NCI-H1694 (cell line): ENCODE data around the gene TMEM187.
"Not testable (repeated sequence)": the region's sequence is repeated elsewhere in the genome, so short reads cannot be mapped to it uniquely, and the experiment has no call there.

Experiments used
- DNase-seq: peaks from one replicate; lab custom pipeline; 2025; lab: John Stamatoyannopoulos, UW

Gene TMEM187

GRCh38 chrX:153971450-153972367, 845 bp upstream of the TMEM187 start, which contains the start of gene HCFC1:
Gene HCFC1, minus strand, starts transcription at chrX:153971818. Its CDS starts 978 bp downstream, at chrX:153970840.
- peak; percentile 91 for DNase-seq

- DNase-seq, result no peak
These were observed 811 bp downstream of the TMEM187 start for GRCh38 chrX:153973127-153974002.

GRCh38 chrX:153974003-153974725, 1.6 kb downstream of the TMEM187 start:
- DNase-seq, result no peak

- no peak for DNase-seq
These were observed 2.3 kb downstream of the TMEM187 start for GRCh38 chrX:153974726-153975286.

GRCh38 chrX:153980394-153980793, 7.8 kb downstream of the TMEM187 start:
- DNase-seq, result not testable (repeated sequence)

GRCh38 chrX:153981231-153981630, 8.7 kb downstream of the TMEM187 start:
- no peak for DNase-seq

- DNase-seq, result no peak
These were observed 9.4 kb downstream of the TMEM187 start for GRCh38 chrX:153981771-153982533.

- no peak for DNase-seq
These were observed 10.8 kb downstream of the TMEM187 start for GRCh38 chrX:153983321-153983801.

GRCh38 chrX:153984351-153985178, 12.0 kb downstream of the TMEM187 start:
- no peak for DNase-seq

GRCh38 chrX:153988493-153988892, 15.9 kb downstream of the TMEM187 start:
- DNase-seq, result no peak

GRCh38 chrX:153989973-153990655, 17.6 kb downstream of the TMEM187 start:
- no peak for DNase-seq

- DNase-seq, result no peak
These were observed 18.5 kb downstream of the TMEM187 start for GRCh38 chrX:153991013-153991580.

GRCh38 chrX:153992180-153992579, 19.6 kb downstream of the TMEM187 start:
- no peak for DNase-seq

- DNase-seq, result peak; percentile 84
These were observed 20.5 kb downstream of the TMEM187 start for GRCh38 chrX:153993079-153993478.

- no peak for DNase-seq
These were observed 21.4 kb downstream of the TMEM187 start for GRCh38 chrX:153993978-153994377.

GRCh38 chrX:153994398-153994797, 21.8 kb downstream of the TMEM187 start:
- not testable (repeated sequence) for DNase-seq

GRCh38 chrX:153995504-153995903, 22.9 kb downstream of the TMEM187 start:
- DNase-seq, result no peak

GRCh38 chrX:153999359-154000037, 26.9 kb downstream of the TMEM187 start:
- DNase-seq, result no peak
